Measurements from ENCODE around the gene TPP1. TPM values are rescaled to one million over a fixed set of nuclear protein-coding genes. Genes with fewer than 3 reads are reported as not detected.

TPP1 gene
- total and polyA plus RNA-seq, 2 of the 13 experiments (the other 11 are each of a cell fraction or from before 2014, with no cell fraction given): 13.9 to 74.6 TPM

DNA sequence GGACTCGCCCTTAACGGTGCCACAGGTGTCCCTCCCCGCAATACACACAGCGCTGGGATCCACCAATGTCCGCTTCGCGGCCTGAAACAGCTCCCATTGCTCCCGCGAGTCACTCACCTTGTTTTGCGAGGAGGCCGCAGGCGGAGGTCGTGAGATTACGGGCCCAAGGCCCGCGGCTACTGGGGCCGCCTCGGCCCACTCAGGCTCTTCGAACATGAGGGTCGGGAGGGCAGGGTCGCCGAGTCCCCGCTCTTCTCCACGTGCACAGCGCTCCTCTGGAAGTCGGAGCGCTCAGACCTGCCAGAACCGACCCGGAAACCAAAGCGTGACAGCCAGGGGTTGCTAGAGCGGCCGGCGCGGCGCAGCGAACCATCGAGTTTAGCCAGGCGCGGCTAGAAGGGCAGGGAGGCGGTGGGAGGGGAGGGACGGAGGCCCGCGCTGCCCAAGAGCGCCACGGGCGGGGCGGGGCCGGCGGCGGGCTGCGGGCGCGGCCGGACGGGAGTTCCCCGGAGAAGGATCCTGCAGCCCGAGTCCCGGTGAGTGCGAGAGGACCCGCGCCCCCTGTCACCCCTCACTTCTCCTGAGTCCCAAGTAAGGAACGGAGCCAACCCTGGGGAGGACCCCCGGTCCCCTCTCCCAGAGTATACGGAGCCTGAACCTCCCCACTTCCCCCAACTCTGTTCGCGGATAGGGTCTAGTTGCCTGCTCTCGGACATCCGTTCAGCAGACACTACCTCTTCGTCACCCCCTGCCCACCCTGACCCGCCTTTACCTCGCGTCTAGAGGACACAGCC, 15.7 kb downstream of the TPP1 start, which contains the start of the genes ILK and RRP8:
Gene ILK, plus strand, starts transcription at position 488 of the 794 bp plus-strand sequence. CDS start 498 bp downstream, outside the sequence.
Gene RRP8, minus strand, starts transcription at position 330 of the 794 bp plus-strand sequence. Its CDS starts 114 bp downstream, at position 216.
- peaks cover 55% of the 10 kb centered on the region for H3K79me2 ChIP-seq (ENCODE audit: insufficient read depth, low read length)
- peak within 1 kb of the TSS; percentile 99 for H3K4me2 ChIP-seq (ENCODE audit: low read depth, low read length)
- intact Hi-C loops (cut with micrococcal nuclease; ENCODE audit: unreplicated experiment): loop anchor here (2.0 to 5.0 kb wide), 3 partner anchors 15 to 71 kb away; partner anchors contain the start of gene TPP1
- no peaks in the 10 kb centered on the region; a peak in 1 of 5 replicates for H3K27me3 ChIP-seq (ENCODE audit: control insufficient read depth in 1 of 2, insufficient read depth in 2 of 2, low read length in 2 of 2)
- H3K27ac ChIP-seq (ENCODE audit: extremely low read length, insufficient read depth, low read length): peak within 1 kb of the TSS; percentile 83
- FAIRE-seq (no peak), DNase-seq (ENCODE audit: low spot score) (peak; percentile 79), ATAC-seq (peak; percentile 83)
- H3K9me3 ChIP-seq (ENCODE audit: low read length): no peaks in the 10 kb centered on the region
- H2AFZ ChIP-seq (ENCODE audit: low read length): peak within 1 kb of the TSS; percentile 51
- POLR2A ChIA-PET: interaction anchor here (1.3 to 2.7 kb wide), 5 partner anchors 9 to 122 kb away, joined by 4 to 22 read pairs (median 6); partner anchors contain the start of genes ARFIP2, MRPL17, TAF10 and TIMM10B
- in situ Hi-C loops (cut with HindIII; ENCODE audit: extremely low pct_ligation_motif_present, low pct_unique_long_range_greater_than_20kb): loop anchor here (10.0 kb wide), 1 partner anchor 119 kb away; the partner anchor contains the start of genes ARFIP2 and TIMM10B
- peak within 1 kb of the TSS; percentile 93 for H3K9ac ChIP-seq (ENCODE audit: insufficient read depth, low read depth, low read length)
- peak within 1 kb of the TSS; percentile 86 to 97 (median 89) for H3K4me3 ChIP-seq (replicated peaks in 1 of 3; ENCODE audit: insufficient read depth in 1 of 3, low read depth in 2 of 3, low read length in 3 of 3)
- no peaks in the 10 kb centered on the region for H4K20me1 ChIP-seq (ENCODE audit: insufficient read depth, low read length)
- CTCF ChIA-PET (ENCODE audit: low intra/inter-chr PET ratio, low total read pairs): interaction anchor here (0.9 to 1.1 kb wide), 2 partner anchors 65 to 80 kb away, joined by 3 to 4 read pairs; partner anchors contain the start of gene MRPL17
- peaks cover 15 to 36% of the 10 kb centered on the region in 2 experiments for H3K36me3 ChIP-seq (replicated peaks in 1 of 2; ENCODE audit: control insufficient read depth in 1 of 2, insufficient read depth in 2 of 2, low read length in 2 of 2)
- no TSS peak for BruUV-seq (replicated peaks)
- under 1% methylated on average over 59 of the region's 72 CpGs for WGBS (ENCODE audit: low lambda C conversion rate)
- peaks cover 69% of the 10 kb centered on the region for H3K4me1 ChIP-seq (ENCODE audit: insufficient read depth, low read length)
- TF ChIP-seq, protein P1, sequence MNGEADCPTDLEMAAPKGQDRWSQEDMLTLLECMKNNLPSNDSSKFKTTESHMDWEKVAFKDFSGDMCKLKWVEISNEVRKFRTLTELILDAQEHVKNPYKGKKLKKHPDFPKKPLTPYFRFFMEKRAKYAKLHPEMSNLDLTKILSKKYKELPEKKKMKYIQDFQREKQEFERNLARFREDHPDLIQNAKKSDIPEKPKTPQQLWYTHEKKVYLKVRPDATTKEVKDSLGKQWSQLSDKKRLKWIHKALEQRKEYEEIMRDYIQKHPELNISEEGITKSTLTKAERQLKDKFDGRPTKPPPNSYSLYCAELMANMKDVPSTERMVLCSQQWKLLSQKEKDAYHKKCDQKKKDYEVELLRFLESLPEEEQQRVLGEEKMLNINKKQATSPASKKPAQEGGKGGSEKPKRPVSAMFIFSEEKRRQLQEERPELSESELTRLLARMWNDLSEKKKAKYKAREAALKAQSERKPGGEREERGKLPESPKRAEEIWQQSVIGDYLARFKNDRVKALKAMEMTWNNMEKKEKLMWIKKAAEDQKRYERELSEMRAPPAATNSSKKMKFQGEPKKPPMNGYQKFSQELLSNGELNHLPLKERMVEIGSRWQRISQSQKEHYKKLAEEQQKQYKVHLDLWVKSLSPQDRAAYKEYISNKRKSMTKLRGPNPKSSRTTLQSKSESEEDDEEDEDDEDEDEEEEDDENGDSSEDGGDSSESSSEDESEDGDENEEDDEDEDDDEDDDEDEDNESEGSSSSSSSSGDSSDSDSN (CRISPR knock-in tag; IDR thresholded peaks at IDR 0.05): peak; percentile 82
- TF ChIP-seq GATAD1 (CRISPR knock-in tag; IDR thresholded peaks at IDR 0.05) (peak; percentile 92), CBX5 (CRISPR knock-in tag; IDR thresholded peaks at IDR 0.05; ENCODE audit: borderline replicate concordance) (no peak; the same call in 1 of the 2 replicates), SP1 (IDR thresholded peaks at IDR 0.05) (no peak), SP1 (CRISPR knock-in tag; IDR thresholded peaks at IDR 0.05) (peak; percentile 86), RARG (CRISPR knock-in tag; IDR thresholded peaks at IDR 0.05; ENCODE audit: low read depth) (no peak), GATA4 (IDR thresholded peaks at IDR 0.05; ENCODE audit: borderline replicate concordance, low read depth) (peak; percentile 16; the same call in 1 of the 2 replicates), RBAK (CRISPR knock-in tag; IDR thresholded peaks at IDR 0.05) (no peak), ZFP37 (CRISPR knock-in tag; IDR thresholded peaks at IDR 0.05; ENCODE audit: borderline replicate concordance) (0 out of 2 replicates have a peak, but pooled peaks have one; percentile 28), PHF21A (CRISPR knock-in tag; IDR thresholded peaks at IDR 0.05) (peak; percentile 86), FIP1L1 (IDR thresholded peaks at IDR 0.05; ENCODE audit: borderline replicate concordance, insufficient read depth, low read depth, low read length) (no peak)

Measured in HepG2 (cell line).